ENCODE results near the gene TBRG1.

The TBRG1 gene

GRCh38 chr11:124623861-124624525 lies 1.3 kb downstream of the TBRG1 start:
- no peak for DNase-seq

DNA sequence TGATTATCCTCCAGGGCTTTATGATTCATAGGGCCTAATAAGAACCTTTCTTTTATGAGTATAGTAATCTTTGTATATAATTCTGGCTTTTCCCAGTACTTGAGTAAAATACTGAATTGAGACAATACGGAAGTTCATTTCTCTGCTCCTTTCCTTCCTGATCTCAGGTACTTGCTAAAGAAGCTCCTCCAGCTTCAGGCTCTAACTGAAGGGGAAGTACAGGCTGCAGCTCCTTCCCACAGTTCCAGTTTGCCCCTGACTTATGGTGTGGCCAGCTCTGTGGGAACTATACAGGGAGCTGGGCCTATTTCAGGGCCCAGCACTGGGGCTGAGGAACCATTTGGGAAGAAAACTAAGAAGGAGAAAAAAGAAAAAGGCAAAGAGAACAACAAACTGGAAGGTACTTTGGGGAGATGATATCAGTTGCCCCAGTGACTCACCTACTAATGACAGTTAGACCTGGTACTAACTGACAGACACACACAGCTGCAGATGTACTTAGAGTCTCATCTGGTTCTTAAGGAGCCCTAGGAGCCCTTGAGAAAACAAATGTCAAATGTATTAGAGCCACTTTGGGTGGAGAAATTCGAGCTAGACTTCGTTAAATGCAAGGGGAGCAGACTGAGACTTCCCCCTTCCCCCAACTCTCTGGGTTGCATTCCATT lies 3.0 kb downstream of the TBRG1 start:
- DNase-seq, result no peak

DNA sequence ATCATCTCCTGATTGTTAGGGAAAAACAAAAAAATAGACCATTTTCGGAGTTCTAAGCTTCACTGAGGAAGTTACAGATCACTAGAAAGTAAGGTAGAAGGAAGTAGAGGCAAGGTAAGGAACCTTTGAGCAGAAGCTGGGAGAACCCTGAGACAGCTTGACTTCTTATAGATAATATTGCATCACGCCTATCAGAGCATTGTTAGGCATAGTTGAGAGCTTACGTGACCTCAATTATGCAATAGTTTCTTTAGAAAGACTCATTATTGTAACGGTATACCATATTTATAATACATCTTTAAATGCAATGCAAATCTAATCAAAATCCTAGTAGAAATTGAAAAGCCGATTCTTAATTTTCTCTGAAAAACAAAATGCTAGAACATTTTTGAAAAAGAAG lies 4.9 kb downstream of the TBRG1 start:
- DNase-seq, result no peak

GRCh38 chr11:124629961-124630360 lies 7.3 kb downstream of the TBRG1 start:
- DNase-seq, result no peak

DNA sequence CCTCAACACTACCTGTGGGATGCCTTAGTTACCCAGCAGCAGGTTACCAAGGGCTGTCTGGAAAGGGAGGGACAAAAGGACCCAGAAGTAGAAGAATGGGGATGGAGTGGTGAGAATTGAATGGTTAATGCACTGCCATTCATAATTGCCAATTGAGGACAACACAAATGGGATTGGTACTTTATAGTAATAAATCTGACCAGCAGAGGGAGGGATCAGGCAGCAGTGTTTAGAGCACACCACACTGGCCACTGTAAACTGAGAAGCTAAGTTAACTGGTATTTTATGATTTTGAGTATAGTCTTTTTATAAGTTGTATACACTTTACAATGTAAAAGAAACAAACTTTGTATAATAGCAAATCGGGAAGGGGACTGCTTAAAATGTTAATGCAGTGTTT lies 10.7 kb downstream of the TBRG1 start:
- DNase-seq, result no peak

DNA sequence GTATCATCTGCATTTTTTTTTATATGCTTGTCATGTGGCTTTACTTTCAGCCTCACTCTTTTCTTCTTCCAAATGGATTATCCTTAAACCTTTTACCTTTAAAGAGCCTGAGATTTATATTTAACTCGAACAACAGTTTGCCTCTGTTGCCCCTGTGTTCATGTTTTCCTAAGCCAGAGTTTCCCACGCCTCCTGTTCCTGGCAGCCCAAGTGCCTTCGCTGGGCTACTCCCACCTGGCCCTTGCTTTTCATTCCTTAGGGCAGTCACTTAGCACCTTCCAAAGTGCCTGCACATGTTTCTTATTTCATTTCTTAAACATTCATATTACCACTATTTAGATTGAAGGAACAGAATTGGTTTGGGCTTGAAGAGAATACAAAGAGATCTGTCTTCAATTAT lies 13.3 kb downstream of the TBRG1 start:
- no peak for DNase-seq

DNA sequence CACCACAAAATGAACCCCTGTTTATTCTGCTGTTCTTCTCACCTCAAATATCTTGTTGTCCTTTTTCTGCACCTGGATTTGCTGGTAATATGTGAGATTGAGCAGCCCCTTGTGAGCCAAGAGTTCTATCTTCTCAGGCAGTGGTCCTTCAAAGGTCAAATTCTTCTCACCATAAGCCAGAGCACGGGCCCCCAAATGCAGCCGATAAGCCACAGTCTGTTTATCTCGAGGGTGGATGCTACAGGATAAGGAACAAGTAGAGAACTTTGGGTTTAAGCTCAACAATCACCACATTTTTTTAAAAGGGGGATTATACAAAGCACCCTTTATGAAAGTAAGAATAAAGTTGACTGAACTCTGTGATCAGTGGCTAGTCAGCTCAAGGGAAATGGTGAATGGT lies 15.8 kb downstream of the TBRG1 start:
- no peak for DNase-seq

- no peak for DNase-seq
These were observed 16.5 kb downstream of the TBRG1 start for GRCh38 chr11:124639186-124639585.

DNA sequence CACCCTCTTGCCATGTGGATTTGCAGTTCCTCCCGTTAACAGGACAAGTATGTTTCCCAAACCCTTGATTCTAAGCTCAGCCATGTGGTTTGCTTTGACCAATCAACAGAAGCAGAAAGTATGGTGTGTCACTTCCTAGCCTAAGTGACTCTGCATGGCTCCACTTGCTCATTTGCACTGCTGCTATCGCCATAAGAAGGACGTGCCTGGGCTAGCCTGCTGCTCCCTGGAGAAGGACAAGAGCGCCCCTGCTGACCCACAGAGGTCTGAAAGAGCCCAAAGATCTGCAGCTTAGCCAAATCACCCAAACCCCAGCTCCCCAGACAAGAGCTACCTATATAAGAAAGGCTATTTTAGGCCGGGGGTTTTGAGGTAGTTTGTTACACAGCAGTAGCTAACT lies 18.0 kb downstream of the TBRG1 start:
- no peak for DNase-seq

DNA sequence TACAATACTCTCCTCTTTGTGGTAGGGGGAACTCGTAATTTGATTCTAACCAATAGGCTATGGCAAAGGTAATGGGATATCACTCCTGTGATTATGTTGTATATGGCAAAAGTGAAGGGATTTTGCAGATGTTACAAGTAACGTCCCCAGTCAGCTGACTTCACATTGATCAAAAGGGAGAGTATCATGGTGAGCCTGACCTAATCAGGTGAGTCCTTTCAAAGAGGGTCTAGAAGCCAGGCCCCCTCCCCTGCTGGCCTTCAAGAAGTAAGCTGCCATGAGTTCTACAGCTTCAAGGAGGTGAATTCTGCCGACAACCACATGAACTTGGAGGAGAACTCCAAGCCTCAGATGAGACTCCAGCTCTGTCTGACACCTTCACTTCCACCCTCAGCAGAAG lies 20.0 kb downstream of the TBRG1 start:
- no peak for DNase-seq

DNA sequence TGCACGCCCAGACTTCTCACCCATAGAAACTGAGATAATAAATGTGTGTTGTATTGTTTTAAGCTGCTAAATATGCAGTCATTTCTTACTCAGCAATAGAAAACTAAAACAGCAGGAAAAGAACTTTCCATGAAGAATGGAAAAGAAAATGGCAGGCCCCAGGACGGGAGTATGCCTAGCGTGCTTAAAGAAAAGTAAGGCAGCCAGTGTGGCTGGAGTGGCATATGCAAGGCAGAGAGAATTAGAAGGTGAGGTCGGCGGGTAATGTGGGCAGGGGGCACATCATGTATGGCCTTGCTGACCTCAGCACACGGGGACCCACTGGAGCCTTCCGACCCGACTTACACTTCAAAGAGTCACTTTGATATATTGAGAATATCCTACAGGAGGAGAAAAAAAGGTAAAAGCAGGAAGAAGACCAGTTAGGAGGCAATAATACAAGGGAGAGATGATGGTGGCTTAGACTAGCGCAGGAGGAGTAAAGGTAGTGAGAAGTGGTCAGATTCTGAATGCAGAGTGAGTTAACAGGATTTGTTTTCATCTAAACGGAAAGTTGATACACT lies 20.5 kb downstream of the TBRG1 start:
- DNase-seq, result no peak

DNA sequence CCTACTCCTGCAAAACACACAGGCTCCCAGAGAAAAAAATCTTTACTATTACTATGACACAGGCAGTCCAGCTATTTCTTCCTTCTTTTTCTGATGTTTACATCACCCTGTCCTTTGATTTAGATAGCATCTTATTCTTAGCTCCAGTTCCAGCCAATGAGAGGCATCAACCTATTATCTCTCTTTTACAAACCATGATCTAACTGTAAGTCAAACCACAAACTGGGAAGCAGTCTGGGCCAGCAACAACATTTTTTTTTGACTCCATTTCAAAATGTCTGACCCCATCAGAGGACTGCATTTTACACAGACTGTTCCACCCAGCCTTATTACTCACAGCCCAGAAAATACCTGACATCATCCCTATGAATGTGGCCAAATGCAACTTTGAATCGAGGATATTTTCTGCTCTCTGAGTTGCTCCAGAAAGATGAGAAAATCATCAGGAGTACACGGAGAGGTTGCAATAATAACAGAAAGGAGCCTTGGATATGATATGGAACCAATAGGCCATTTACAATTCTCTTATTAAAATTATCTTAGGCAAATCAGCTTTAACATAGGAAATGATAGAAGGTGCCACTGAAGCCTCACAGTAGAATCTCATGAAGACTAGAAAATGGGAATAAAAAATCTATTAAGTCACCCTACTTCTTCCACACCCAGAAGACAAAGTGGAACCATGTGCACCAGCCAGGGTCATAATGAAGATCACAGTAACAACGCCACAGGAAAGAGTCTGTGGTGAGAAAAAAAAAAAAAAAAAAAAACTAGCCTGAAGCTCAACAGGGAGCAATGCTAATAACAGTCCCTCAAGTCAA lies 21.2 kb downstream of the TBRG1 start:
- no peak for DNase-seq

DNA sequence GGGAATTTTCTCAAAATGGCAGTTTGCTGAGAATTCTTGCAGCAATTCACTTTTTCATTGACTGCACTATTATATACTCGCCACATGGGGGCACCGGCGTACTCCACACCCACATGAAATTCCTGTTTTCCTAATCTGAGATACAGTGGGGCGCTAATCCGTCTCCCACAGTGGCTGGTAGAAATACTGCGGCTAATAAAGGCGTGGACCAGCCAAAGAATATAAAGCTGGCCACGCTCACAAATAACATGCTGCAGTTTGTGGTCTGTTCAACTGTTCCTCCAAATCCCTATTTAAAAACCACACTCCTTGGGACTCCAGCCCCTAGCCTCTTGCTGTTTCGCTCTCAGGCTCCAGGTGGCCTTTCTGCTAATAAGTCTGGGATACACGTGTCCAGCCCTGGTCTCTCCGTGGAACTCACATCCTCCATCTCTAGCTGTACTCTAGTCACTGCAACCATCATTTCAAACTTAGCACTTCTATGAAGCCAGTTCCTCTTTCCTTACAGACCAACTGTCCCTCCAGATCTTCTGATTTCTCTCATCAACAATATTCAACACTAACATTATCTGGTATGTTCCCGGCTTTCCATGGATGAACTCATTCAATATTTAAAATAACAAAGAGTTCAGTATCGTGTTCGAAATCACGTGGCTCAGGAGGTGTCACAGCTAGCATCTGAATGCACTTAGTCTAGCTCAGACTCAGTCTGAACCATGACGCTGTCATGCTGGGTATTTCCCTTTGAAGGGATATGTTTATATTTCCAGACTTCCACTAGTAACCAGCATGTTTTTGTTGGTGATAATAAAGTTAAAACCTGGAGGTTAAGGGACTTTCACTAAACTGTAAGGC lies 22.0 kb downstream of the TBRG1 start:
- DNase-seq, result peak; percentile 25

DNA sequence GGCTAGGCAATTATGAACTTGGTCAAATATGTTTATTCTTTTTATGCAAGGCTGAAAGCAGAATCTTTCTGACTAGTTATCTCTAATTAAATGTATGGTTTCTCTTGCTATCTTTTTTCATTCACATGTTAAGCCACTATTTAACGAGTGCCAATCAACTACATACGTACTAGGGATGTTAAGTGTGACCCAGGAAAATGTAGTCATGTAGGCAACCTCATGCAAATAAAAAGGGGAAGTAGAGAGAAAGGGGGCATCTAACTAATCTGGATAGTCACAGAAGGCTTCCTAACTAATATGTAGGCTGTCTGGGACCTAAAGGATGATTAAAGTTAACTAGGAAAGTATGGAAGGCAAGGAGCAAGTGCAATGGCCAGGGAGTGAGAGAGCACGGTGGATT lies 23.5 kb downstream of the TBRG1 start:
- no peak for DNase-seq

DNA sequence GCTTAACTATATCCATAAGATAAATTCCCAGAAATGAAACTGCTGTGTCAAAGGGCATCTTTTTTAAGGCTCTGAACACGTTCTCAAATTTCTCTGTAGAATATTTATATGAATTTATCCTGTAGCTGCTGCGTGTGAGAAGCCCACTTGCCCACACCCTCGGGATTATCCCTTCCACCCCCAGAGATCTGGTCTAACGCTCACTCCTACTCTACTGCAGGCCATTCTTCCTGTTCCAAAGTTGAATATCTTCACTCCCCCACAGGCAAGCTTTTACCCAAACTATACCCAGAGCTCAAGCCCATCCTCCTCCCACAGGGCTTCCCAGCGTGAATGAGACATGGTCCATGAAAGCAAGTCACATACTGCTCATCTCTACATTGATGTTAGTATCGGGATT lies 25.9 kb downstream of the TBRG1 start:
- DNase-seq, result no peak

GRCh38 chr11:124656774-124657630 lies 34.3 kb downstream of the TBRG1 start:
- no peak for DNase-seq

GRCh38 chr11:124657904-124658303 lies 35.2 kb downstream of the TBRG1 start:
- no peak for DNase-seq

- DNase-seq, result no peak
These were observed 35.8 kb downstream of the TBRG1 start for GRCh38 chr11:124658501-124658900.

GRCh38 chr11:124658986-124659385 lies 36.3 kb downstream of the TBRG1 start:
- DNase-seq, result no peak

- DNase-seq, result no peak
These were observed 38.9 kb downstream of the TBRG1 start for GRCh38 chr11:124661553-124661952.

- no peak for DNase-seq
These were observed 39.4 kb downstream of the TBRG1 start for GRCh38 chr11:124662106-124662505.

GRCh38 chr11:124663861-124664260 lies 41.2 kb downstream of the TBRG1 start:
- DNase-seq, result no peak

Measured in NCI-H1694 treated with DMSO at 0.1 percent for 48 hours (cell line).